H1 (cell line): ENCODE data around the gene RGS5. TPM values are rescaled to one million over a fixed set of nuclear protein-coding genes. Genes with fewer than 3 reads are reported as not detected.

Experiments used
- CTCF ChIA-PET: fragments of 300-600 bp; sonication (Branson Sonifier 250); formaldehyde crosslinking; loops from one replicate; lab custom pipeline; 2021; ENCODE audit not compliant: partially characterized antibody; lab: Charles Lee
- POLR2A ChIA-PET: fragments of 300-600 bp; sonication (Branson Sonifier 250); formaldehyde crosslinking; loops from one replicate; lab custom pipeline; 2021; ENCODE audit warnings: inconsistent platforms; ENCODE audit not compliant: partially characterized antibody; lab: Charles Lee
- DNase-seq, 2 experiments: peaks; one replicate each; pipeline versions ENCODE4 v3.0.0 to v3.0.0-alpha.2; 2010 to 2022; ENCODE audit warnings: low spot score in 2 of 2, low read depth in 1 of 2, mixed read lengths in 1 of 2
- FAIRE-seq: peaks from 2 replicates; lab custom pipeline; 2011; peaks lifted over from hg19 to GRCh38; lab: Jason Lieb, UNC
- H2AFZ ChIP-seq: 2 replicates; pipeline ENCODE4 v1.8.1; 2012; ENCODE audit warnings: low read length, inconsistent platforms
- H2AK5ac ChIP-seq: 2 replicates; pipeline ENCODE4 v1.6.1; 2013; ENCODE audit warnings: low read depth, low read length
- H2BK120ac ChIP-seq: replicated peaks from 2 replicates; pipeline ENCODE3; 2013; ENCODE audit warnings: low read depth, low read length, inconsistent platforms
- H2BK12ac ChIP-seq: 2 replicates; pipeline ENCODE4 v1.6.1; 2013; ENCODE audit warnings: low read depth, low read length
- H2BK15ac ChIP-seq: 2 replicates; pipeline ENCODE4 v1.6.1; 2013; ENCODE audit warnings: low read length
- H2BK20ac ChIP-seq: 2 replicates; pipeline ENCODE4 v1.6.1; 2013; ENCODE audit warnings: low read length
- H2BK5ac ChIP-seq: 2 replicates; pipeline ENCODE4 v1.6.1; 2013; ENCODE audit warnings: low read depth, low read length
- H3K14ac ChIP-seq: 2 replicates; pipeline ENCODE4 v1.6.1; 2013; ENCODE audit warnings: inconsistent platforms; ENCODE audit not compliant: insufficient read length
- H3K18ac ChIP-seq: 2 replicates; pipeline ENCODE4 v1.6.1; 2013; ENCODE audit warnings: low read length; ENCODE audit errors: extremely low read depth
- H3K23ac ChIP-seq: 2 replicates; pipeline ENCODE4 v1.6.1; 2013; ENCODE audit warnings: inconsistent platforms; ENCODE audit not compliant: insufficient read length
- H3K23me2 ChIP-seq: 2 replicates; pipeline ENCODE4 v1.6.1; 2013; ENCODE audit warnings: low read depth, low read length
- H3K27ac ChIP-seq: 2 replicates; pipeline ENCODE4 v1.6.1; 2011; ENCODE audit warnings: low read depth, low read length, inconsistent platforms
- H3K27me3 ChIP-seq, 4 experiments: replicated peaks in 1 of 4; 1 replicate in 1 of 4; 2 replicates in 3 of 4; pipeline versions ENCODE4 v1.6.1 to v1.8.1; 2011 to 2013; ENCODE audit warnings: low read length in 3 of 4, mild to moderate bottlenecking in 3 of 4, inconsistent platforms in 2 of 4, mixed read lengths in 2 of 4, moderate library complexity in 1 of 4; ENCODE audit not compliant: control insufficient read depth in 3 of 4, insufficient read depth in 3 of 4; ENCODE audit errors: extremely low read depth in 1 of 4
- H3K36me3 ChIP-seq, 4 experiments: 2 replicates each; pipeline versions ENCODE4 v1.6.1 to v1.8.1; 2011 to 2013; ENCODE audit warnings: mild to moderate bottlenecking in 4 of 4, low read length in 3 of 4, moderate library complexity in 2 of 4, control low read depth in 1 of 4, inconsistent platforms in 1 of 4; ENCODE audit not compliant: insufficient read depth in 4 of 4, control insufficient read depth in 2 of 4
- H3K4ac ChIP-seq: replicated peaks from 2 replicates; pipeline ENCODE3; 2013; ENCODE audit warnings: low read length, low read depth, mixed read lengths, inconsistent platforms; ENCODE audit not compliant: insufficient read length
- H3K4me1 ChIP-seq, 4 experiments: replicated peaks in 1 of 4; 1 replicate in 1 of 4; 2 replicates in 3 of 4; pipeline versions ENCODE4 v1.6.1 to v1.8.1; 2011 to 2013; ENCODE audit warnings: low read length in 3 of 4, inconsistent platforms in 2 of 4, mixed read lengths in 1 of 4; ENCODE audit not compliant: insufficient read depth in 4 of 4, control insufficient read depth in 3 of 4
- H3K4me2 ChIP-seq, 2 experiments: 2 replicates each; pipeline versions ENCODE4 v1.6.1 to v1.8.1; 2011 to 2013; ENCODE audit warnings: low read depth in 2 of 2, low read length in 2 of 2, control low read depth in 1 of 2, inconsistent platforms in 1 of 2, mild to moderate bottlenecking in 1 of 2; ENCODE audit not compliant: insufficient read depth in 1 of 2
- H3K4me3 ChIP-seq, 4 experiments: fragments of 200-600, 300-600 bp in 1 of 4; sonication (generic), shearing (Covaris generic), sonication (Bioruptor Twin) in 1 of 4; 2 replicates each; pipeline versions ENCODE4 v1.5.1 to v1.8.1; 2011 to 2016; ENCODE audit warnings: low read length in 4 of 4, low read depth in 3 of 4, control low read depth in 2 of 4, inconsistent platforms in 2 of 4, mild to moderate bottlenecking in 2 of 4, mixed read lengths in 1 of 4, moderate library complexity in 1 of 4; ENCODE audit not compliant: insufficient read depth in 2 of 4; ENCODE audit errors: extremely low read depth in 1 of 4
- H3K56ac ChIP-seq: replicated peaks from 2 replicates; pipeline ENCODE3; 2013; ENCODE audit warnings: low read depth, mild to moderate bottlenecking, mixed read lengths, low read length, inconsistent platforms; ENCODE audit not compliant: insufficient read length
- H3K79me1 ChIP-seq: 2 replicates; pipeline ENCODE4 v1.6.1; 2013; ENCODE audit warnings: low read depth, low read length, control low read depth
- H3K79me2 ChIP-seq, 2 experiments: 2 replicates each; pipeline versions ENCODE4 v1.6.1 to v1.8.1; 2012 to 2013; ENCODE audit warnings: low read length in 2 of 2, mild to moderate bottlenecking in 2 of 2, inconsistent platforms in 1 of 2; ENCODE audit not compliant: insufficient read depth in 2 of 2, control insufficient read depth in 1 of 2
- H3K9ac ChIP-seq, 4 experiments: replicated peaks in 1 of 4; 1 replicate in 1 of 4; 2 replicates in 3 of 4; pipeline versions ENCODE4 v1.6.1 to v1.8.1; 2011 to 2013; ENCODE audit warnings: low read depth in 3 of 4, low read length in 3 of 4, control low read depth in 2 of 4, mild to moderate bottlenecking in 2 of 4, moderate library complexity in 2 of 4, inconsistent platforms in 1 of 4; ENCODE audit errors: extremely low read depth in 1 of 4
- H3K9me3 ChIP-seq, 2 experiments: 2 replicates each; pipeline versions ENCODE4 v1.6.1 to v1.8.1; 2012 to 2013; ENCODE audit warnings: mild to moderate bottlenecking in 2 of 2, moderate library complexity in 2 of 2, control low read depth in 1 of 2, inconsistent platforms in 1 of 2, low read depth in 1 of 2, low read length in 1 of 2, mixed read lengths in 1 of 2; ENCODE audit not compliant: insufficient read depth in 2 of 2
- H4K20me1 ChIP-seq, 2 experiments: replicated peaks in 1 of 2; 2 replicates each; pipeline versions ENCODE3 to v1.8.1; 2011 to 2013; ENCODE audit warnings: inconsistent platforms in 2 of 2, low read length in 2 of 2, mild to moderate bottlenecking in 1 of 2; ENCODE audit not compliant: insufficient read depth in 2 of 2, control insufficient read depth in 1 of 2
- H4K5ac ChIP-seq: 2 replicates; pipeline ENCODE4 v1.6.1; 2013; ENCODE audit warnings: low read length, low read depth, mixed read lengths, inconsistent platforms; ENCODE audit not compliant: insufficient read length
- H4K8ac ChIP-seq: 2 replicates; pipeline ENCODE4 v1.8.0; 2013; ENCODE audit warnings: mild to moderate bottlenecking, moderate library complexity, low read length, inconsistent platforms; ENCODE audit not compliant: insufficient read depth; ENCODE audit errors: extremely low read depth
- H4K91ac ChIP-seq: replicated peaks from 2 replicates; pipeline ENCODE3; 2013; ENCODE audit warnings: low read length, mixed read lengths, inconsistent platforms; ENCODE audit not compliant: insufficient read length
- ASH2L ChIP-seq: fragments of 200-600, 300-600 bp; sonication (generic); IDR thresholded peaks from one replicate; pipeline ENCODE4 v1.7.1; 2017; ENCODE audit warnings: low read length
- BACH1 ChIP-seq: IDR thresholded peaks from 2 replicates; pipeline ENCODE4 v1.6.1; 2012; ENCODE audit warnings: low read length, improper control_type of control experiment
- BRCA1 ChIP-seq: IDR thresholded peaks from 2 replicates; pipeline ENCODE4 v1.6.1; 2012; ENCODE audit warnings: low read depth, low read length, improper control_type of control experiment
- CBX8 ChIP-seq: fragments of 300-800, 300-1000 bp; sonication (generic); IDR thresholded peaks from 2 replicates; pipeline ENCODE4 v1.7.1; 2016; ENCODE audit warnings: low read depth, low read length, borderline replicate concordance
- CEBPB ChIP-seq: IDR thresholded peaks from 2 replicates; pipeline ENCODE4 v1.6.1; 2012; ENCODE audit warnings: low read depth, low read length
- EP300 ChIP-seq, 2 experiments: IDR thresholded peaks; 1 replicate in 1 of 2; 2 replicates in 1 of 2; pipeline ENCODE4 v1.6.1; 2011 to 2012; ENCODE audit warnings: low read depth in 2 of 2, low read length in 2 of 2, mild to moderate bottlenecking in 2 of 2, borderline replicate concordance in 1 of 2, inconsistent platforms in 1 of 2, moderate library complexity in 1 of 2
- PHF8 ChIP-seq: fragments of 200-600 bp; sonication (generic); conservative IDR thresholded peaks from 2 replicates; pipeline ENCODE4 v1.7.1; 2012; ENCODE audit warnings: low read depth, mild to moderate bottlenecking, inconsistent platforms, low read length, moderate library complexity
- RFX5 ChIP-seq: IDR thresholded peaks from 2 replicates; pipeline ENCODE4 v1.6.1; 2011; ENCODE audit warnings: low read depth, low read length, improper control_type of control experiment, borderline replicate concordance
- SIRT6 ChIP-seq: IDR thresholded peaks from one replicate; pipeline ENCODE4 v1.7.1; 2012; ENCODE audit warnings: low read length, inconsistent platforms
- SIX5 ChIP-seq: IDR thresholded peaks from 2 replicates; pipeline ENCODE4 v1.6.1; 2011; ENCODE audit warnings: mild to moderate bottlenecking, low read depth, low read length
- SP2 ChIP-seq: IDR thresholded peaks from 2 replicates; pipeline ENCODE4 v1.6.1; 2012; ENCODE audit warnings: mild to moderate bottlenecking, low read length, inconsistent platforms
- TAF1 ChIP-seq: IDR thresholded peaks from 2 replicates; pipeline ENCODE4 v1.6.1; 2011; ENCODE audit warnings: mild to moderate bottlenecking, low read depth, low read length
- TEAD4 ChIP-seq: IDR thresholded peaks from 2 replicates; pipeline ENCODE4 v1.6.1; 2012; ENCODE audit warnings: low read depth, low read length, inconsistent platforms, mixed read lengths
- polyA plus RNA-seq, 7 experiments: library from polyadenylated mRNA; depleted of rRNA in 3 of 7; stranded (reverse) in 5 of 7; unstranded in 2 of 7; fragments of >200 nt in 5 of 7; fragments of 200-250 nt in 2 of 7; gene quantifications; 1 replicate in 5 of 7; 2 replicates in 1 of 7; 4 replicates in 1 of 7; pipeline versions ENCODE4 v1.2.1 to v1.2.3, GENCODE V29; 2011 to 2013; ENCODE audit warnings: missing spikeins in 2 of 7, mixed read lengths in 2 of 7
- total RNA-seq: library from RNA; stranded (reverse); fragmentation: NEBNext Ultra II Directional; extraction: Animal tissue kit (Norgen Biotek cat#: 25700); gene quantifications from 2 replicates; pipeline ENCODE4 v1.2.1, GENCODE V29; 2021
- TF ChIP-seq, protein P1 (sequence below), 3 experiments: IDR thresholded peaks; 1 replicate in 2 of 3; 2 replicates in 1 of 3; pipeline versions ENCODE4 v1.5.1 to v1.6.1; 2011; ENCODE audit warnings: low read length in 3 of 3, mild to moderate bottlenecking in 3 of 3, inconsistent platforms in 2 of 3, low read depth in 1 of 3, moderate library complexity in 1 of 3; ENCODE audit not compliant: insufficient read depth in 1 of 3; ENCODE audit errors: control extremely low read depth in 1 of 3

Gene RGS5
- total and polyA plus RNA-seq, 2 of the 8 experiments (the other 6 are each of a cell fraction or from before 2014, with no cell fraction given): 75.5 to 103 TPM

DNA sequence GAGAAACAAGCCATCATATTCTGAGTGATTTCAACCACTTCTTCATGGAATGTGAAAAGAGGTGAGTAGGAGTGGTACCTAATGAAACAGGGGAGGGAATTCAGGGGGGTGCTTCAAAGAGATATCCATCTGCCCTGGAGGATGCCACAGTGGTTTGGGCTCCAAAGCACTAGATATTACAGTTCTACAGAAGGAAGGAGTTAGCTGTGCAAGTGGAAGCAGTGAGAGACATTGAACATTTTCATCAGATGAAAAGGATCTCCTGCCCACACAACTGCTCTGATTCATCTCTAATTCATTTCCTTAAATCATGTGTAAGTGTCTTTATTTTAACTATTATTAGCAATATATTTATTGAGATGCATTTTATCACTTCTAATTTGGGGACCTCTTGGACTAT lies 2.8 kb upstream of the RGS5 start:
- H3K4me3 ChIP-seq: no peak overlapping the region
- H4K91ac ChIP-seq: no peak overlapping the region
- CTCF ChIA-PET: interaction anchor here (0.7 kb wide), 1 partner anchor 96 kb away, joined by 3 read pairs; no protein-coding TSS in a partner anchor
- no peak overlapping the region for H3K4me2 ChIP-seq
- H4K20me1 ChIP-seq: no peaks in the 10 kb centered on the region
- no peak overlapping the region for H4K8ac ChIP-seq
- no peak overlapping the region for H2BK5ac ChIP-seq
- no peaks in the 10 kb centered on the region for H3K27me3 ChIP-seq
- no peak overlapping the region for H2AFZ ChIP-seq
- FAIRE-seq (no peak), DNase-seq (no peak)
- no peaks in the 10 kb centered on the region for H3K23me2 ChIP-seq
- no peaks in the 10 kb centered on the region for H3K36me3 ChIP-seq
- no peaks in the 10 kb centered on the region for H3K79me1 ChIP-seq
- no peak overlapping the region for H4K5ac ChIP-seq
- H3K56ac ChIP-seq: no peak overlapping the region
- H3K9ac ChIP-seq: no peak overlapping the region
- H2BK12ac ChIP-seq: no peak overlapping the region
- H3K9me3 ChIP-seq: no peaks in the 10 kb centered on the region
- H3K4ac ChIP-seq: no peak overlapping the region
- H2AK5ac ChIP-seq: no peak overlapping the region
- no peak overlapping the region; the same call in 1 of the 2 replicates for H3K18ac ChIP-seq
- POLR2A ChIA-PET: no interaction called here
- no peak overlapping the region for H3K23ac ChIP-seq
- H3K4me1 ChIP-seq: peaks cover 0 to 6% (median 2%) of the 10 kb centered on the region in 4 experiments; a peak in 4 of 7 replicates
- H2BK20ac ChIP-seq: 0 out of 2 replicates have a peak overlapping the region, but pooled peaks have one; percentile 37
- H2BK120ac ChIP-seq: no peak overlapping the region
- H2BK15ac ChIP-seq: no peak overlapping the region
- H3K79me2 ChIP-seq: peaks cover 0 to 12% of the 10 kb centered on the region in 2 experiments; a peak in 2 of 4 replicates
- no peak for TF ChIP-seq ASH2L
- TF ChIP-seq BRCA1: no peak
- no peak for TF ChIP-seq TEAD4
- TF ChIP-seq, protein P1, sequence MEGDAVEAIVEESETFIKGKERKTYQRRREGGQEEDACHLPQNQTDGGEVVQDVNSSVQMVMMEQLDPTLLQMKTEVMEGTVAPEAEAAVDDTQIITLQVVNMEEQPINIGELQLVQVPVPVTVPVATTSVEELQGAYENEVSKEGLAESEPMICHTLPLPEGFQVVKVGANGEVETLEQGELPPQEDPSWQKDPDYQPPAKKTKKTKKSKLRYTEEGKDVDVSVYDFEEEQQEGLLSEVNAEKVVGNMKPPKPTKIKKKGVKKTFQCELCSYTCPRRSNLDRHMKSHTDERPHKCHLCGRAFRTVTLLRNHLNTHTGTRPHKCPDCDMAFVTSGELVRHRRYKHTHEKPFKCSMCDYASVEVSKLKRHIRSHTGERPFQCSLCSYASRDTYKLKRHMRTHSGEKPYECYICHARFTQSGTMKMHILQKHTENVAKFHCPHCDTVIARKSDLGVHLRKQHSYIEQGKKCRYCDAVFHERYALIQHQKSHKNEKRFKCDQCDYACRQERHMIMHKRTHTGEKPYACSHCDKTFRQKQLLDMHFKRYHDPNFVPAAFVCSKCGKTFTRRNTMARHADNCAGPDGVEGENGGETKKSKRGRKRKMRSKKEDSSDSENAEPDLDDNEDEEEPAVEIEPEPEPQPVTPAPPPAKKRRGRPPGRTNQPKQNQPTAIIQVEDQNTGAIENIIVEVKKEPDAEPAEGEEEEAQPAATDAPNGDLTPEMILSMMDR (IDR thresholded peaks at IDR 0.05; ENCODE audit: control extremely low read depth in 1 of 3, insufficient read depth in 1 of 3, low read depth in 1 of 3, low read length in 3 of 3): no peak
- no peak for TF ChIP-seq RFX5
- TF ChIP-seq PHF8: no peak
- no peak for TF ChIP-seq CBX8
- no peak for TF ChIP-seq TAF1
- TF ChIP-seq CEBPB: no peak
- no peak for TF ChIP-seq EP300 (IDR thresholded peaks at IDR 0.05; ENCODE audit: borderline replicate concordance in 1 of 2, low read depth in 2 of 2, low read length in 2 of 2)
- TF ChIP-seq SP2: no peak
- TF ChIP-seq SIRT6: no peak
- no peak for TF ChIP-seq SIX5
- TF ChIP-seq BACH1: no peak
- H3K14ac ChIP-seq: no peak overlapping the region
- H3K27ac ChIP-seq: no peak overlapping the region
